NCI-H1436 treated with DMSO at 0.1 percent for 48 hours (cell line): ENCODE data around the gene LRRC23.
A peak's percentile ranks its signal among the peaks of the same experiment; 100 is the strongest.
"Not testable (repeated sequence)": the region's sequence is repeated elsewhere in the genome, so short reads cannot be mapped to it uniquely, and the experiment has no call there.

Experiments
- DNase-seq: peaks from one replicate; lab custom pipeline; 2025; lab: John Stamatoyannopoulos, UW

The LRRC23 gene

DNA sequence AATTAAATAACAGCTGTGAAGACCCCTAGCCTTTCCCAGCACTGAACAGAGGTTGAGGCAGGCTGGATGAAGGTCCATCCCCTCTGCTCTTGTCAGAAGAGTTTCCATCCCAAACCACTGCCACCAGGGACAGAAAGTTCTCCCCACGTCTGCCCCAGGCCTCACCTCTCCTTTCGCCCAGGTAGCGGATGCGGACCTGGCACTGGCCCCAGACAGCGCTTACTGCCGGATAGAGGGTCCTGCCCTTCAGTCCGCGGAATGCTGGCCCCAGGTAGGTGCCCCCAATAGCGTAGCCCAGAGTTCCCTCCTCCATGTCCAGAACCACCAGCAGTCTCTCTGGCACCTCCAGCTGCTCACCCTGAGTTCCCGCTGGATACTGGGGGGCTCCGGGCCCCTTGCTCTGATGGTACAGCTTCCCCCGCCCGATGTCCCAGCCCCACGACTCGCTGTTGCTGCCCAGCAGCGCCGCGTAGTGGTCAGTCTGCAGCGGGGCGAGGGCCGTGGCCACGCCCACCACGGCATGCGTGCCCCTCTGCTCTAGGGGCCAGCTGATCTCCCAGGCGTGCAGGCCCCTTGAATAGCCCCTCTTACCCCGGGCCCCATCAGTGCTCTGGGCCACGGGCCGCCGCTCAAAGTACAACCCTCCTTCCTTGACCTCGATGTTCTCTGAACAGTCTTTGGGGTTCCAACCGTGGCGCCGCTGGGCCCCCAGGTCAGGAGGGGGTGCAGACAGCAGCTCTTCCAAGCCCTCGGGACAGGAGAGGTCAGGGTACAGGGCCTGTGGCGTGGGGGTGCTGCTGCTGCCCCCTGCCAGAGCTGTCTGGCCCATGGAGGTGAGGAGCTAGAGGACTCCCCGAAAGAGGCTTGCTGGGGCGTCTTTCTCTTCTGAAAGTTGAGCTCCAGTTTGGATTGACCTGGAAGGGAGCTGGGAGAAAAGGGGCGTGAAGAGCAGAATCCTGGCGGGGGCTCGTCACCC, 32.3 kb upstream of the LRRC23 start:
- DNase-seq, result no peak

DNA sequence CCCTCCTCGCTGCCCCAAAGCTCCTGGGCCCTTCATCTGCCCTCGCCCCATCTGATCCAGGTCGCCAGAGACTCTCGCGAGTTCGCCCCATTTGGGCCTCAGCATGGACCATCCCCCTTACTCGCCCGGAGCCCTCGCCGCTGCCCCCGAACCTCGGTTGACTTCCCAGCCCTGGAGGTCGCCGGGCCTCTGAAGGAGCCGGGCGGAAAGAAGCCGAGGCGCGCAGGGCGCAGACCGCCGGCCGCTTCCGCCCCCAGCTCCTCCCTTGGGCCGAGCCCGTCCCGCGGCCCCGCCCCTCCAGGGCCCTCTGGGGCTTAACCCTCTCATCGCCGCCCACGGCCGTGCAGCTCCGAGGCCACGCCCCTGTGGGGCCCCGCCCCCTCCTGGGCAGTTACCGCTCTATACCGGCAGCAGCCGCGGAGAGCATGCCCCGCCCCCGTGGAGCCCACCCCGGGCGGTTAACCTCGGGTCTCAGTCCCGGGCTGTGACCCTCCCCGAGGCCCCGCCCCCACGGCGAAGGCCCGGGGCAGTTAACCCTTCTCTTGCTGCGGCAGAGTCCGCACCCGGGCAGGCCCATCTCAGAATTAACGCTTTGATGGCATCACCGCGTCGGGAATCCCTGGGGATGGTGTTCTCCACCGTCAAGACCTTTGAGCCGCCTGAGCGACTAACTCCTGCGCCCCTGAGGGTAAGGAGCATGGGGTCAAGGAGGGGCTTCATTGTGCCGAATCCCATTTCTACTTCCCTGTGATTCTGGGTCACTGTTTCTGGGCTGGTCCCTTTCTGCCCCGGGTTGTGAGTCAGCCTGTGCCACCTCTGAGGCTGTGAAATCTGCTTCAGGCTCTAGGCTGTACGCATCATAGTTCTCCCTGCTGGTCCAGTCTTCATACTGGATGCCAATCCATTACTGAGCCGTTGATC, 31.3 kb upstream of the LRRC23 start, which contains the start of gene SPSB2:
Gene SPSB2, minus strand, starts transcription at position 210 of the 921 bp plus-strand sequence. CDS start 402 bp downstream, outside the sequence.
- DNase-seq, result peak; percentile 82

DNA sequence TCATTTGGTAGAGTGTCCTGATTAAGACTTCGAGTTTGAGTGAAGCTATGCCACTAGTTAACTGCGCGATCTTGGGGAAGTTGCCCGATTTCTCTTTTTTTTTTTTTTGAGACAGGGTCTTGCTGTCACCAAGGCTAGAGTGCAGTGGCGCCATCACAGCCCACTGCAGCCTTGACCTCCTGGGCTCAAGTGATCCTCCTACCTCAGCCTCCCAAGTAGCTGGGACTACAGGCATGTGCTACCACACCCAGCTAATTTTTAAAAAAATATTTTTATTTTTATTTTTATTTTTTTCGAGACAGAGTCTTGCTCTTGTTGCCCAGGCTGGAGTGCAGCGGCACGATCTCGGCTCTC, 30.6 kb upstream of the LRRC23 start:
- DNase-seq, result not testable (repeated sequence)

DNA sequence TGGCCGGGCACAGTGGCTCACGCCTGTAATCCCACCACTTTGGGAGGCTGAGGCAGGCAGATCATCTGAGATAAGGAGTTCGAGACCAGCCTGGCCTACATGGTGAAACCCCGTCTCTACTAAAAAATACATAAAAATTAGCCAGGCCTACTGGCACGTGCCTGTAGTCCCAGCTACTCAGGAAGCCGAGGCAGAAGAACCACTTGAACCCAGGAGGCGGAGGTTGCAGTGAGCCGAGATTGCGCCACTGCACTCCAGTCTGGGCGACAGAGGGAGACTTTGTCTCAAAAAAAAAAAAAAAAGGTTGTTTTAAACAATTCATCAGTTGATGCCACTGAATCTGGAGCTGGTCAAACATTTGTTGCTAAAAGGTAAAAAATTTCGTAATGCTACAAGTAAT, 24.8 kb upstream of the LRRC23 start:
- DNase-seq, result not testable (repeated sequence)

DNA sequence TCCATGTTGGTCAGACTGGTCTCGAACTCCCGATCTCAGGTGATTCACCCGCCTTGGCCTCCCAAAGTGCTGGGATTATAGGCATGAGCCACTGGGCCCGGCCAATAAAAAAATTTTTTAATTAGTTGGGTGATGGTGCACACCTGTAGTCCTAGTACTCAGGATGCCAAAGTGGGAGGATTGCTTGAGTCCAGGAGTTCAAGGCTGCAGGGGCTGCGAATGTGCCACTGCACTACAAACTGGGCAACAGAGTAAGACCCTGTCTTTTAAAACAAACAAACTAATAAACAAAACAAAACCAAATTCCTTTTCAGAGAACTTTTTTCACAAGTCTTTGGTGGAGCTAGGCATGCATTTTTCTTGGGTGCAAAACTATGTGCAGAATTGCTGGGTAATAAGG, 21.4 kb upstream of the LRRC23 start:
- no peak for DNase-seq

DNA sequence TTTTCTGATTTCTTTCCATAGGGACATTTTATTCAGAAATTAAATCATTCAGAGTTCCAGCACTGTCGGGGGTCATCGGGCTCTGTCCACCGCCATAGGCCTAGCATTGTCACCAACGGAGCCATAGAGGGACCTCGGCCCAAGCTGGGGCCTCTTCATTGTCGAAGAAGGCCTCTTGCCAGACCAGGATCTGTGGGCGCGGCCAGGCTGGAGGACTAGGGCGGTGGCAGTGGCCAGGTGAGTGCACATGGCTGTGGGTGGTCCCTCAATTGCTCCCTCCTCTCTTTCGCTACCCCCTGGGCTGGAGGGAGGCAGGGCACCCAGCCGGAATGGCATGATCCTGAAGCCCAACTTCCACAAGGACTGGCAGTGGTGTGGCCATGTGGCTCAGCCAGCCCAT, 20.9 kb upstream of the LRRC23 start:
- no peak for DNase-seq

DNA sequence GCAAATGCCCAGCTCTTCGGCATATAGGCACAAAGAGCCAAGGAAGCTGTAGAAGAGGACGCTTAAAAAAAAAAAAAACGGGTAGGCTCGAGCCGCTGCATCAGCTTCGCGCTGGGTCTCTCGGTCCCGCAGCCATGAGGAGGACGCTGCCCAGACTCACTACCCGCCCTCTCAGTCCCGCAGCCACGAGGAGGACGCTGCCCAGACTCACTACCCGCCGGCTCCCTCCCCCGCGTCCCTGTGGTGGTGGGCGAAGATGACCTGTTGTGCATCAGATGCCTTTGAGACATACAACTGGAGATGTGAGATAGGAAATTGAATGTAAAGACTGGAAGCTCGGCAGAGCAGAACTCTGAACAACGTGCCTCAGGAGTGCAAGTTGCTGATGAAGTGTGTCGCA, 20.1 kb upstream of the LRRC23 start:
- DNase-seq, result no peak

DNA sequence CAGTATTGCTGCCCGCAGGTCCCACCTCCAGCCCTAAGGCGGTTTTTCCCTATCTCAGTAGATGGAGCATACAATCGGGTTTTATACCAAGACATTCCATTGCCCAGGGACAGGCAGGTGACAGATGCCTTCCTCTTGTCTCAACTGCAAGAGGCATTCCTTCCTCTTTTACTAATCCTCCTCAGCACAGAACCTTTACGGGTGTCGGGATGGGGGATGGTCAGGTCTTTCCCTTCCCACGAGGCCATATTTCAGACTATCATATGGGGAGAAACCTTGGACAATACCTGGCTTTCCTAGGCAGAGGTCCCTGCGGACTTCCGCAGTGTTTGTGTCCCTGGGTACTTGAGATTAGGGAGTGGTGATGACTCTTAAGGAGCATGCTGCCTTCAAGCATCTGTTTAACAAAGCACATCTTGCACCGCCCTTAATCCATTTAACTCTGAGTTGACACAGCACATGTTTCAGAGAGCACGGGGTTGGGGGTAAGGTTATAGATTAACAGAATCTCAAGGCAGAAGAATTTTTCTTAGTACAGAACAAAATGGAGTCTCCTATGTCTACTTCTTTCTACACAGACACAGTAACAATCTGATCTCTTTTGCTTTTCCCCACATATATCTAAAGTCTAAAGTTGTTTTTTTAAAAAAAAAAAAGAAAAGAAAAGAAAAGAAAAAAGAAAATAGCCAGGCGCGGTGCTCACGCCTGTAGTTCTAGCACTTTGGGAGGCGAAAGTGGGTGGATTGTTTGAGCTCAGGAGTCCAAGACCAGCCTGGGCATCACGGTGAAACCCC, 18.2 kb upstream of the LRRC23 start:
- DNase-seq, result not testable (repeated sequence)

DNA sequence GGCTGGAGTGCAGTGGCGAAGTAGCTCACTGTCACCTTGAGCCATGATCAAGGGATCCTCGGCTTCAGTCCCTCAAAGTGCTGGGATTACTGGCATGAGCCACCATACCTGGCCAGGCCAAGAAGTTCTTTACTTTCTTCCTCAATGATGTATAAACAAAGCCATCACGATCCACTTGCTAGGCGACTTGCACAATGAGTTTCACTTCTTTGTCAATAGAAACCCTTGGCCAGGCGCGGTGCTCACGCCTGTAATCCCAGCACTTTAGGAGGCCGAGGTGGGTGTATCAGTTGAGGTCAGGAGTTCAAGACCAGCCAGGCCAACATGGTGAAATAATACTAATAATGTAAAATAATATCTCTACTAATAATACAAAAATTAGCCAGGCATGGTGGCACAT, 17.2 kb upstream of the LRRC23 start:
- no peak for DNase-seq

DNA sequence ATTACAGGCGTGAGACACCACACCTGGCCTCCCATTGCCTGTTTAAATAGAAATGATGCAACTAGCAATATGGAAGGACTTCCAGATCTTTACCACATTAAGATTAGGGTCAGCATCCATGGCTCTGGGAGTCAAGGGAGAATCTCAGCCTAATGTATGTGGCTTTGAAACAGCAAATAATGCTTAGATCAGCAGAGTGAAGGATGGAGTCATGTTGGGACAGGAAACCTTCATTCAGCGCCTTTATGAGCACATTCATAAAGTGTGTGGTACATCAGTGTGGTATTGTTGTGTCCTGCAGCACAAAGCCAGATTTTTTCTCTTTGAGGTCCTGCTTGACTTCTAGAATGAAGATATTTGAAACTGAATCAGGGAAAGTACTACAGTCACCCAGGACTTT, 16.3 kb upstream of the LRRC23 start:
- no peak for DNase-seq

DNA sequence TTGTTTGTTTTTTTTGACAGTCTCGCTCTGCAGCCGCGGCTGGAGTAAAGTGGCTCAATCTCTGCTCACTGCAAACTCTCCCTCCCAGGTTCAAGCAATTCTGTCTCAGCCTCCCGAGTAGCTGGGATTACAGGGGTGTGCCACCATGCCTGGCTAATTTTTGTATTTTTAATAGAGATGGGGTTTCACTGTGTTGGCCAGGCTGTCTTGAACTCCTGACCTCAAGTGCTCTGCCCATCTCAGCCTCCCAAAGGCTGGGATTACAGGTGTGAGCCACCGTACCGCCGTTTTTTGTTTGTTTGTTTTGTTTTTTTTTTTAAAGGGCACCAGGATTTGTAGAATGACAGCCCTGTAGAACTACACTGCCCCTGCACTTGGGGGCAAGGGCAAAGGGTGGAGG, 15.8 kb upstream of the LRRC23 start:
- not testable (repeated sequence) for DNase-seq

DNA sequence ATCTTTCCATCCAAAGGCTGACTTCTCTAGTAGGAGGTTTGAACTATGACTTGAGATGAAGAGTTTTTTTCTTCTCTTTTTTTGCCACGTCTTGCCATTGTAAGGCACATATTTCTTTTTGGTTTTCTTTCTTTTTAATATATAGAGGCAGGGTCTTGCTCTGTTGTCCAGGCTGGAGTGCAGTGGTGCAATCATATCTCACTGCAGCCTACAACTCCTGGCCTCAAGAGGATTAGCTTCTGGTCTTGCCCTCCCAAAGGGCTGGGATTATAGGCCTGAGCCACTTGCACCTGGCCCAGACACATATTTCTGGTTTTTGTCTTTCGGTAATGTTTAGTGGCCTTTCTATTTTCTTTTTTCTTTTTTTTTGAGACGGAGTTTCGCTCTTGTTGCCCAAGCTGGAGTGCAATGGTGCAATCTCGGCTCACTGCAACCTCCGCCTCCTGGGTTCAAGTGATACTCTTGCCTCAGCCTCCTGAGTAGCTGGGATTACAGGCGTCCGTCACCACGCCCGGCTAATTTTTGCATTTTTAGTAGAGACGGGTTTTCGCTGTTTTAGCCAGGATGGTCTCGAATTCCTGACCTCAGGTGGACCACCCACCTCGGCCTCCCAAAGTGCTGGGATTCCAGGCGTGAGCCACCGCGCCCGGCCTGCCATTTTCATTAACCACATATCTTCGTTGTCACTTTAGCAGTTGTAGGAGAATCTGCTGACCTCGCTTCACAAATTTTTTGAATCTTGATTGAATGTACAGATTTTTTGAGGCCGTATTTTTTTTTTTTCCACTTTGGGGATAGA, 14.6 kb upstream of the LRRC23 start:
- not testable (repeated sequence) for DNase-seq

DNA sequence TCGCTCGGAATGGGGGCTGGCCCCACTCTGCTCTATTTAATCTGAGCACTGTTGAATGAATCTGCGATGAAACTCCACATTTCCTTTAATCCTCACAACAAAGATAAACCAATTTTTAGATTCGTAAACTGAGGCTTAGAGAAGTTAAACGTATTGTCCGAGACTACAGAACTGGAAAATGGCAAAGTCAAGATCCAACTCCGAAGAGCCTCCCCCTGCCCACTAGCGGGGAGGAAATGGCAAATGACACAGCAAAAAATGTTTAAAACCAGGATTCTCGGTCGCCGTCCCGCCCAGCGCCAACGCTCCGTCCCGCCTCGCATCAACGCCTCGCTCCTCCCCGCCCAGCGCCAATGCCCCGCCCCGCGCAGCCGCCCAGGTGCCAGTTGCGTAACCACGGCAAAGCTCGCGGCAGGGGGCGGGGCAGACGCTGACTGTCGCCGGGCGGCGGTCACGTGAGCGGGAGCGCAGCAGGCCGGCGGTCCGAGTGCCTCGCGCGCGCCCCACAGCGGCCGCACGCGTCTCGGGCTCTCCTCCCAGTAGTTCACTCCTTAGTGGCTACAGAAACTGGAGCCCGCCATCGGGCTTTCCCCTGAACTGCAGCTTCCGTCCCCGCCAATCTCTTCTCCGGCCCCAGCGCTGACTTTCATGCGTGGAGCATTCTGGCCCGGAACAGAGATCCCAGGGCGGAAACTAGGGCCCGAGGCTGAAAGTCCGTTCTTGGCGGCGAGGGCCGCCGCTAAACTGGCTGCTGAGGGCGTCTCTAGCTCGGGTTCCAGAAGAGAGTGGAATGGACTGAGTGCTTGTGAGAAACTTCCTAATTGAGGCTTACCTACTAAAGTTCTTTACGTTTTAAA, 13.6 kb upstream of the LRRC23 start:
- DNase-seq, result peak; percentile 82

DNA sequence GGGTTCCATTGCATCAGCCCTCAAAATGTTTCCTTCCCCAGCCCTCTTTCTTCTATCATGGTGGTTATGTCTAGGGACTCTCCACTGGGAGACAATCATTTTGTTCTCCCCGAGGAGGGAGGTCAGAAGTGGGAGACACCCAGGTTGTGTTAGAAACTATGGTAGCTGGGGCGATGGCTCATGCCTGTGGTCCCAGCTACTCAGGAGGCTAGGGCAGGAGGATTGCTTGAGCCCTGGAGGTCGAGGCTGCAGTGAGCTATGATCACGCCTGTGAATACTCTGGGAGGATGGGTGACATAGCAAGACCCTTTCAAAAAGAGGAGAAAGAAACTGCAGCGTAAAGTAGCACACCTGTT, 13.0 kb upstream of the LRRC23 start:
- no peak for DNase-seq

DNA sequence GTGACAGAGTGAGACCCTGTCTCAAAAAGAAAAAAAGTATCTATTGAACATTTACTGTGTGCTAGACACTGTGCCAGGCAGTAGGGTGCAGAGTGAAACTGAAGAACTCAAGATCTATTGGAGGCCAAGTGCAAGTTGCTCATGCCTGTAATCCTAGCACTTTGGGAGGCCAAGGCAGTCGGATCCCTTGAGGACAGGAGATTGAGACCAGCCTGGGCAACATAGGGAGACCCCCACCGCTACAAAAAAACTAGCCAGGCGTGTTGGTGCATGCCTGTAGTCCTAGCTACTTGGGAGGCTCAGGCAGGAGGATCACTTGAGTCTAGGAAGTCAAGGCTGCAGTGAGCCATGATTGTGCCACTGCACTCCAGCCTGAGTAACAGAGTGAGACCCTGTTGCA, 11.9 kb upstream of the LRRC23 start:
- not testable (repeated sequence) for DNase-seq

DNA sequence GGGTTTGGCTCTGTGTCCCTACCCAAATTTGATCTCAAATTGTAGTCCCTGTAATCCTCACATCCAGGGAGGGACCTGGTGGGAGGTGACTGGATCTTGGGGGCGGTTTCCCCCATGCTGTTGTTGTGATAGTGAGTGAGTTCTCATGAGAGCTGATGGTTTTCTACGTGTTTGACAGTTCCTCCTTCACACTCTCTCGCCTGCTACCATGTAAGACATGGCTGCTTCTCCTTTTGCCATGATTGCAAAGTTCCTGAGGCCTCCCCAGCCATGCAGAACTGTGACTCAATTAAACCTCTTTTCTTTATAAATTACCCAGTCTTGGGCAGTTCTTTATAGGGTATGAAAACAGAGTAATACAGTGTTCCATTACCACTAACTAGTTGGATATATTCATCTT, 10.3 kb upstream of the LRRC23 start:
- no peak for DNase-seq

DNA sequence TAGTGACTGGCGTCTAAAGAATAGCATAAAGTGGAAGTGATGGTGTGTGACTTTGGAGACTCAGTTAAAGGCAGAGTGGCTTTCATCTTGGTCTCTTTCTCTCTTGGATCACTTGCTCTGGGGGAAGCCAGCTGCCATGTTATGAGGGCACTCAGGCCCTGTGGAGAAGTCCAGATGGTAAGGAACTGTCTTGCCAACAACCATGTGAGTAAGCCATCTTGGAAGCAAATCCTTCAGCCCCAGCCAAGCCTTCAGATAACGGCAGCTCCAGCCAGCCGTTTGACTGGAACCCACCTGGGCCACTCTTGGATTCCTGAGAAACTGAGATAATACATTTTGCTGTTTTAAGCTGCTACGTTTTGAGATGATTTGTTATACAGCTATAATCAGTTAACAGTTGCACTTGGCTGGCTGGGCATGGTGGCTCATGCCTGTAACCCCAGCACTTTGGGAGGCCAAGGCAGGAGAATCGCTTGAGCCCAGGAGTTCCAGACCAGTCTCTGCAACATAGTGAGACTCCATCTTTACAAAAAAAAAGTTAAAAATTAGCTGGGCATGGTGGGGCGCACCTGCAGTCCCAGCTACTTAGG, 7.7 kb upstream of the LRRC23 start:
- DNase-seq, result no peak

DNA sequence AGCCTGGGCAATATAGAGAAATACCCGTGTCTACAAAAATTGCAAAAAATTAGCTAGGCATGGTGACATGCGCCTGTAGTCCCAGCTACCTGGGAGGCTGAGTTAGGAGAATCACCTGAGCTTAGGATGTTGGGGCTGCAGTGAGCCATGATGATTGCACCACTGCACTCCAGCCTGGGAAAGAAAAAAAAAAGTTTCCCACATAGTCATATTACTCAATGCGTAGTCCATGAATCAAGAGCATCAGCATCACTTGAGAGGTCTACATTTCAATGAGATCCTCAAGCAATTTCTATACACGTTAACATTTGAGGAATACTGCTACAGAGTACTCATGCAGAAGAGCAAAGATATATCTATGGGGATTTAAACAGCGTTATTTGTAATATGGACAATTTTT, 5.2 kb upstream of the LRRC23 start:
- no peak for DNase-seq

DNA sequence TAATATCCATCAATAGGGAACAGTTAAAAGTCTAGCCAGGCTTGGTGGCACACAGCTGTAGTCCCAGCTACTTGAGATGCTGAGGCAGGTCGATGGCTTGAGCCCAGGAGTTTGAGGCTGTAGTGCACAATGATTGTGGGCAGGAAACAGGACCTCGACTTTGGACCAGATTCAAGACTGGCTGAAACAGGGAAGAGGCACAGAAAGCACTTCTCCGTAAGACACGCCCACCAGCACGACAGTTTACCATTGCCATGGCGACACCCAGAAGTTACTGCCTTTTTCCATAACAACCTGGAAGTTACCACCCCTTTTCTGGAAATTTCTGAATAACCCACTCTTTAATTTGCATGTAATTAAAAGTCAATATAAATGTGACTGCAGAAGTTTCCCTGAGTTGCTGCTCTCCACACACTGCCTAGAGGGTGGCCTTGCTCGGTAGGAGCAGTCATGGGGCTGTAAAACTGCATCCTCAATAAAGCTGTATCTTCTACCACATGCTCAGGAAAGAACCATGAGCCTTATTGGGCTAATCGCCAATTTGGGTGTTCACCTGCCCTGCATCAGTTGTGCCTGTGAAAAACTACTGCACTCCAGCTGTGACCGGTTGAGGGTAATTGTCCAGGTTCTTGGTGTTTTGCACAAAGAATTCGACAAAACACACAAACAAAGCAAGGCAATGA, 4.6 kb upstream of the LRRC23 start:
- no peak for DNase-seq
